Measurements from ENCODE around the gene NKAIN2. TPM values are rescaled to one million over a fixed set of nuclear protein-coding genes. Genes with fewer than 3 reads are reported as not detected.

Gene NKAIN2
- polyA plus RNA-seq, 1 donor (not counting 4 experiments of a cell fraction or from before 2014, with no cell fraction given), result 0.13 TPM

DNA sequence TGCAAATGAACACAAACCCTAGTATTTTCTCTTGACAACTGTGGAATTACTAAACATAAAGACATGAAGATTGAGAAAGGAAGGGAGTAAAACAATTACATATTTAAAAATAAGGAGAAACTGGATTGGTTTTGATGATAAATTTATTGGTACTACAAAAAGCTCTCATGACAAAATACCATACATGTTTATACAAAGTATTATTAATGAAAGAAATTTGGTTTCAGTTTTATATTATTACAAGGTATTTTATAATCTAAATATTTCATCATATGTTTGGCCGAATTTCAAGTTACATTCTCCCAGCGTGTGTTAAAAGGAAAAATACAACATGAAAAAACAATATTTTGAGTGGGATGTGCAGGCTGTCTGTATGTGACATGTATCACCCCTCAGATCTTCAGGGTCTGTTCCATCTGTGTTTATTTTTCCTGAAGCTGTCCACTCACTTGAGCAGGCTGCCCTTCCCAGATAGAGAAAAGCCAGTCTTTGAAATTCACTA is 568.4 kb downstream of the NKAIN2 start:
- Histone ChIP-seq H2AFZ (ENCODE audit: control insufficient read depth, low read length) (no peak overlapping the region), H3K79me2 (ENCODE audit: control insufficient read depth, insufficient read depth, low read length) (no peaks in the 10 kb centered on the region), H3K4me3 (ENCODE audit: control insufficient read depth in 2 of 3, extremely low read depth in 1 of 3, insufficient read depth in 2 of 3, low read depth in 1 of 3, low read length in 3 of 3) (no peak overlapping the region), H3K36me3 (ENCODE audit: control insufficient read depth in 2 of 2, extremely low read depth in 1 of 2, insufficient read depth in 2 of 2, low read length in 2 of 2) (no peaks in the 10 kb centered on the region), H3K27me3 (ENCODE audit: control insufficient read depth, extremely low read depth, insufficient read depth, low read length) (no peaks in the 10 kb centered on the region), H3K27ac (ENCODE audit: control insufficient read depth, insufficient read depth, low read length) (no peak overlapping the region), H3K9ac (ENCODE audit: control insufficient read depth, extremely low read depth, insufficient read depth, low read length) (no peak overlapping the region), H3K4me1 (ENCODE audit: control insufficient read depth, extremely low read depth, insufficient read depth, low read length) (no peaks in the 10 kb centered on the region), H3K9me3 (ENCODE audit: control insufficient read depth, low read depth, low read length) (no peaks in the 10 kb centered on the region), H4K20me1 (ENCODE audit: control insufficient read depth, extremely low read depth, insufficient read depth, low read length) (no peaks in the 10 kb centered on the region), H3K4me2 (ENCODE audit: control insufficient read depth, extremely low read depth, insufficient read depth, low read depth, low read length) (no peak overlapping the region), H3K9me1 (ENCODE audit: control insufficient read depth, extremely low read depth, insufficient read depth, low read length) (no peaks in the 10 kb centered on the region)
- DNase-seq (ENCODE audit: low read depth, low spot score) (no peak), FAIRE-seq (no peak)
- no peak for TF ChIP-seq EZH2 (IDR thresholded peaks at IDR 0.05; ENCODE audit: low read length)
- TF ChIP-seq, protein P1, sequence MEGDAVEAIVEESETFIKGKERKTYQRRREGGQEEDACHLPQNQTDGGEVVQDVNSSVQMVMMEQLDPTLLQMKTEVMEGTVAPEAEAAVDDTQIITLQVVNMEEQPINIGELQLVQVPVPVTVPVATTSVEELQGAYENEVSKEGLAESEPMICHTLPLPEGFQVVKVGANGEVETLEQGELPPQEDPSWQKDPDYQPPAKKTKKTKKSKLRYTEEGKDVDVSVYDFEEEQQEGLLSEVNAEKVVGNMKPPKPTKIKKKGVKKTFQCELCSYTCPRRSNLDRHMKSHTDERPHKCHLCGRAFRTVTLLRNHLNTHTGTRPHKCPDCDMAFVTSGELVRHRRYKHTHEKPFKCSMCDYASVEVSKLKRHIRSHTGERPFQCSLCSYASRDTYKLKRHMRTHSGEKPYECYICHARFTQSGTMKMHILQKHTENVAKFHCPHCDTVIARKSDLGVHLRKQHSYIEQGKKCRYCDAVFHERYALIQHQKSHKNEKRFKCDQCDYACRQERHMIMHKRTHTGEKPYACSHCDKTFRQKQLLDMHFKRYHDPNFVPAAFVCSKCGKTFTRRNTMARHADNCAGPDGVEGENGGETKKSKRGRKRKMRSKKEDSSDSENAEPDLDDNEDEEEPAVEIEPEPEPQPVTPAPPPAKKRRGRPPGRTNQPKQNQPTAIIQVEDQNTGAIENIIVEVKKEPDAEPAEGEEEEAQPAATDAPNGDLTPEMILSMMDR (optimal IDR thresholded peaks at IDR 0.05 in 1 of 3, IDR thresholded peaks at IDR 0.05 in 1 of 3, conservative IDR thresholded peaks at IDR 0.05 in 1 of 3; ENCODE audit: extremely low read depth in 1 of 3, insufficient read depth in 2 of 3, low read length in 3 of 3), result no peak
- dilution Hi-C loops (cut with MboI; ENCODE audit: extremely low pct_ligation_motif_present, low sequenced_read_pairs), result no loop called here

DNA sequence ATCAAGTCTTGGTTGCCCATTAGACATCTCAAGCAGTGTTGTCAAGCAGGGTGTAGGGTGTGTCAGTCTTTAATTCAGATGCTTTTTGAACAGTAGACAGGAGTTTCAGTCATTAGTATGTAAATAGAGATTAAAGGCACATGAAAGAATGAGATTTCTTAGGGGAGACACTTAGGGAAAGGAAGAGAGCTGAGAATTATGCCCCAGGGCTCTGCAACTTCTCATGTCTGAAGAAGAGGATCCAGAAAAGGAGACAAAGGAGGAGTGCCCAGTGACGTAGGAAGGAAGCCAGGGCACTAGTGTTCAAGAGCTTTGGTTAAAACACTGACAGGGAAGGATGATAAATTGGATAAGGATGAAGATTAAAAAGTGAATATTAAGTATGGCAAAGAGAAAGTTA is 569.7 kb downstream of the NKAIN2 start:
- no peak overlapping the region for H3K9ac ChIP-seq (ENCODE audit: control insufficient read depth, extremely low read depth, insufficient read depth, low read length)
- no peak overlapping the region for H3K4me2 ChIP-seq (ENCODE audit: control insufficient read depth, extremely low read depth, insufficient read depth, low read depth, low read length)
- no peaks in the 10 kb centered on the region for H3K79me2 ChIP-seq (ENCODE audit: control insufficient read depth, insufficient read depth, low read length)
- no peak for TF ChIP-seq EZH2 (IDR thresholded peaks at IDR 0.05; ENCODE audit: low read length)
- TF ChIP-seq, protein P1 (optimal IDR thresholded peaks at IDR 0.05 in 1 of 3, IDR thresholded peaks at IDR 0.05 in 1 of 3, conservative IDR thresholded peaks at IDR 0.05 in 1 of 3; ENCODE audit: extremely low read depth in 1 of 3, insufficient read depth in 2 of 3, low read length in 3 of 3), result no peak
- FAIRE-seq, result no peak
- no peaks in the 10 kb centered on the region for H3K4me1 ChIP-seq (ENCODE audit: control insufficient read depth, extremely low read depth, insufficient read depth, low read length)
- DNase-seq (ENCODE audit: low read depth, low spot score), result no peak
- H3K36me3 ChIP-seq (ENCODE audit: control insufficient read depth in 2 of 2, extremely low read depth in 1 of 2, insufficient read depth in 2 of 2, low read length in 2 of 2), result no peaks in the 10 kb centered on the region
- no peak overlapping the region for H3K27ac ChIP-seq (ENCODE audit: control insufficient read depth, insufficient read depth, low read length)
- dilution Hi-C loops (cut with MboI; ENCODE audit: extremely low pct_ligation_motif_present, low sequenced_read_pairs), result no loop called here
- H3K4me3 ChIP-seq (ENCODE audit: control insufficient read depth in 2 of 3, extremely low read depth in 1 of 3, insufficient read depth in 2 of 3, low read depth in 1 of 3, low read length in 3 of 3), result no peak overlapping the region
- no peaks in the 10 kb centered on the region for H4K20me1 ChIP-seq (ENCODE audit: control insufficient read depth, extremely low read depth, insufficient read depth, low read length)
- H3K27me3 ChIP-seq (ENCODE audit: control insufficient read depth, extremely low read depth, insufficient read depth, low read length), result no peaks in the 10 kb centered on the region
- H3K9me3 ChIP-seq (ENCODE audit: control insufficient read depth, low read depth, low read length), result no peaks in the 10 kb centered on the region
- H2AFZ ChIP-seq (ENCODE audit: control insufficient read depth, low read length), result no peak overlapping the region
- no peaks in the 10 kb centered on the region for H3K9me1 ChIP-seq (ENCODE audit: control insufficient read depth, extremely low read depth, insufficient read depth, low read length)
